ENCODE measurements around the gene D2HGDH.

DNA sequence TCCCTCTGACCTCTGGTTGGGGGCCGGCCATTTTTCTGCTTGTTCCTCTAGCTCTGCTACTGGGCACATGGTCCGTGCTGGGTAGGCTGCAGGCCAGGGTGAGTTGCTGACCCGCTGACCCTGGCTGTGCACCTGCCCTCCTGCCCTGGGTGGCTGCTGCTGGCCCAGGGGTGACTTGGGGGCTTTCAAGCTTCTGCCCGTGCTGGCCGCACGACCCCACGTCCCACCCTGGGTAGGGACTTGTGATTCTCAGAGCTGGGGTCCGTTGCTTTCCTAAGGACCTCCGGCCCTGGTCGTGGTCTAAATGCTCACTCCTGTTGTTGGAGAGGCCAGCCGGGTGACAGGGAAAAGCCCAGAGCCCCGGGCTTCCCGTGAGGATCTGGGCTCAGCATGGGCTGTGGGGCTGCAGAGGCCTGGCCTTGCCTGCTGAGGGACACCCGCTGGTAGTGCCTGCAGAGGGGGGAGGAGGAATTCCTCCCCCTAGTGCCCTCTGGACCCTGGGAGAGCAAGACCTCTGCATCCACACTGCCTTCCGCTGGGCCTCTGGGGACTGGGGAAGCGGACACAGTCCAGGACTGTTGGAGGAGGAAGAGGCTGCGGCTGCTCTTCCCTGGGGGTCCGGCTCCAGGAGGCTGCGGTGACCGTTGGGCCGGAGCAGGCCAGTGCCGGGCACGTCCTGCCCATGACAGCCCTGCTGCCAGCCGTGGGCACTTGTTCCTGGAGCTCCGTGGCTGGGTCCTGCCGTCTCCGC, 35.9 kb downstream of the D2HGDH start:
- no peak for TF ChIP-seq POLR2A (IDR thresholded peaks at IDR 0.05; ENCODE audit: low read depth, low read length)
- no peak for TF ChIP-seq TAF1 (IDR thresholded peaks at IDR 0.05; ENCODE audit: borderline replicate concordance, low read depth, low read length)
- TF ChIP-seq POLR2AphosphoS5 (IDR thresholded peaks at IDR 0.05; ENCODE audit: low read depth, low read length): no peak
